Measurements from ENCODE around the gene CHST2.
A peak's percentile ranks its signal among the peaks of the same experiment; 100 is the strongest.

The CHST2 gene

DNA sequence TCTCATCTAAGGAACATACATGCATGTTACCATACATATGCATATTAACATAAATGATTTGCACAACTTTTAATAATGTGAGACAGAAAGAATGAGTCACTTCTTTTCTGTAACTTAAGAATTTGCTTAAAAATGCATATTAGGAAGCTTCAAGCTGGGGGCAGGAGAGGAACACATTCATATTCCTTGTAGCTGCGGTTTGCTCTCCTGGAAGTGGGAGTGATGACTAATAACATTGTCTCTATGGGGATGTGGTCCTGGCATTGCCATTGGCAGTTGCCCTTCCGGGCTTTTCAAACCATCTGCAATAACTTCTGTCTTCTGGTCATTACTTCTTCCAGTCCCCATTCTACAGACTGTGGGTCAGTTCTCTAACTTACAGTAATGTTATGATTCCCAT lies 15.6 kb downstream of the CHST2 start:
- TF ChIP-seq, protein P1, sequence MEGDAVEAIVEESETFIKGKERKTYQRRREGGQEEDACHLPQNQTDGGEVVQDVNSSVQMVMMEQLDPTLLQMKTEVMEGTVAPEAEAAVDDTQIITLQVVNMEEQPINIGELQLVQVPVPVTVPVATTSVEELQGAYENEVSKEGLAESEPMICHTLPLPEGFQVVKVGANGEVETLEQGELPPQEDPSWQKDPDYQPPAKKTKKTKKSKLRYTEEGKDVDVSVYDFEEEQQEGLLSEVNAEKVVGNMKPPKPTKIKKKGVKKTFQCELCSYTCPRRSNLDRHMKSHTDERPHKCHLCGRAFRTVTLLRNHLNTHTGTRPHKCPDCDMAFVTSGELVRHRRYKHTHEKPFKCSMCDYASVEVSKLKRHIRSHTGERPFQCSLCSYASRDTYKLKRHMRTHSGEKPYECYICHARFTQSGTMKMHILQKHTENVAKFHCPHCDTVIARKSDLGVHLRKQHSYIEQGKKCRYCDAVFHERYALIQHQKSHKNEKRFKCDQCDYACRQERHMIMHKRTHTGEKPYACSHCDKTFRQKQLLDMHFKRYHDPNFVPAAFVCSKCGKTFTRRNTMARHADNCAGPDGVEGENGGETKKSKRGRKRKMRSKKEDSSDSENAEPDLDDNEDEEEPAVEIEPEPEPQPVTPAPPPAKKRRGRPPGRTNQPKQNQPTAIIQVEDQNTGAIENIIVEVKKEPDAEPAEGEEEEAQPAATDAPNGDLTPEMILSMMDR (conservative IDR thresholded peaks at IDR 0.05; ENCODE audit: low read depth, low read length) = peak; percentile 37
- peak; percentile 96 for DNase-seq (ENCODE audit: low read depth)
- H3K4me3 ChIP-seq (ENCODE audit: low read depth, low read length) = no peak overlapping the region

DNA sequence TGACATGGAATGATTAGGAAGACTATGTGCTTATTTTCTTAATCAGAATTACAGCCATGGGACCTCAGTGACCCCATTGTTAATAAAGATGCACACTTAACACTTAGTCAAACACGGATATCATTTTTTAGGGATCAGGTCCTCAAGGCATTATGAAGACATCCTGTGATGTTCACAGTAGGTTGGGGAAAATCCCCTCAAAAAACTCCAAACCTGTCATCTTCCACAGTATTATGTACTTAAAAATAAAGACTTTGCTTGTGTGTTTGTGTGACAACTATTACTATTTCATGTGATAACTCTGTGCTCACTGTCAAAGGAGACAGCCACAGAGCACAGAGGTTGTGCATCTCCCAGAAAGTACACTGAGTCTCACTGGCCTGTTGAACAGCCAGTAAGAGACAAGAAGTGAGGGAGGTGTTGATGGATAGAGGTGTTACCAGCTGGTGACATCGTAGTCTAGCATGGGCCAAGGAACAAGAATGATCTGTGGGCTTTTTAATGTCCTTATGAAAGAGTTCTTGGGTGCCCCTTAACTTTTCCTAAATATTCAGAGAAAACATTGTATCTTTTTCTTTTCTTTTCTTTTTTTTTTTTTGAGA lies 18.0 kb downstream of the CHST2 start:
- DNase-seq (ENCODE audit: low read depth) = no peak
- TF ChIP-seq, protein P1 (conservative IDR thresholded peaks at IDR 0.05; ENCODE audit: low read depth, low read length) = no peak
- no peak overlapping the region for H3K4me3 ChIP-seq (ENCODE audit: low read depth, low read length)

DNA sequence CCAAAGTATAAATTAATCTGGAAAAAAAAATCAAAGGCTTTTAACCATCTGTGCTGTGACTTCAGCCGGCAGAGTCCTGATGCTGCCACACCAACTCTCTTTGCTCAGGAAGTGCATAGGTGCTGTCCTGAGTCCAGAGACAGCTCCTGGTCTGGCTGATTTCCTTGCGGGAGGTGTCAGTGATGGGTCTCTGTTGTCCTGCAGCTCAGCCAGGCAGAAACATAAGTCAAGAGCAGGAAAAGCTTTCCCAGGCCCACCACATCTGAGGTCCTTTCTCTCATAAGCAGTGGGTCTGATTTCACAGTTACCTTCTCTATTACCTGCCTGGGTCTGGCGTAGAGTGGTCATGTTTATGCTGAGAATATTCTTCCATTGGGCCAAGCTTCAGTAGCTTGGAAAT lies 19.4 kb downstream of the CHST2 start:
- no peak for DNase-seq (ENCODE audit: low read depth)
- H3K4me3 ChIP-seq (ENCODE audit: low read depth, low read length) = no peak overlapping the region
- TF ChIP-seq, protein P1 (conservative IDR thresholded peaks at IDR 0.05; ENCODE audit: low read depth, low read length) = no peak

DNA sequence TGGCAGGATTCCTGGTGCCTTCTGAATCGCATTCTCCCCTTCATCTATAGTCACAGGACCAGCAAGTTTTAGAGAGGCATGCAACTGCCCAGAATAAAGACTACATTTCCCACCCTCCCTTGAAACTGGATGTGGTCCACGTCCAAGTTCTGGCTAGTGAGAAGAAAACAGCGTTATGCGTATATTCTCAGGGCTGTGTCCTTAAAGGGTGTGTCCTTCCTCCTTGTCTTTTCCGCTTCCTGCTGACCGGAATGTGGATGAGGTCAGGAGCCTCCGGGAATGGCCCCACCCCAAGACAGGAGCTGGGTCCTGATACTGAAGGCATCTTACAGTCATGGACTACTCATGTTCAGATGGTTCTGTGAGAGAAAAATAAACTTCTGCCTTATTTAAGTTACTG lies 20.2 kb downstream of the CHST2 start:
- DNase-seq (ENCODE audit: low read depth) = peak; percentile 30
- no peak overlapping the region for H3K4me3 ChIP-seq (ENCODE audit: low read depth, low read length)
- TF ChIP-seq, protein P1 (conservative IDR thresholded peaks at IDR 0.05; ENCODE audit: low read depth, low read length) = no peak

DNA sequence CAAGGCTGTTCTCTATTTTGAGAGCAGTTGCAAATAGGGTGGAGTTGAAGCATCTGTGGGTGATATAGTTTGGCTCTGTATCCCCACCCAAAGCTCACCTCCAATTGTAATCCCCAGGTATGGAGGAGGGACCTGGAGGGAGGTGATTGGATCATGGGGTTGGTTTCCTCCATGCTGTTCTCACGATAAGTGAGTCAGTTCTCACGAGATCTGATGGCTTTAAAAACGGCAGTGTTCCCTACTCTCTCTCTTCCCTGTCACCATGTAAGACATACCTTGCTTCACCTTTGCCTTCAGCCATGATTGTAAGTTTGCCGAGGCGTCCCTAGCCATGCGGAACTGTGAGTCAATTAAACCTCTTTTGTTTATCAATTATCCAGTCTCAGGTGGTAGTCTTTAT lies 21.0 kb downstream of the CHST2 start:
- no peak overlapping the region for H3K4me3 ChIP-seq (ENCODE audit: low read depth, low read length)
- DNase-seq (ENCODE audit: low read depth) = no peak
- TF ChIP-seq, protein P1 (conservative IDR thresholded peaks at IDR 0.05; ENCODE audit: low read depth, low read length) = no peak

DNA sequence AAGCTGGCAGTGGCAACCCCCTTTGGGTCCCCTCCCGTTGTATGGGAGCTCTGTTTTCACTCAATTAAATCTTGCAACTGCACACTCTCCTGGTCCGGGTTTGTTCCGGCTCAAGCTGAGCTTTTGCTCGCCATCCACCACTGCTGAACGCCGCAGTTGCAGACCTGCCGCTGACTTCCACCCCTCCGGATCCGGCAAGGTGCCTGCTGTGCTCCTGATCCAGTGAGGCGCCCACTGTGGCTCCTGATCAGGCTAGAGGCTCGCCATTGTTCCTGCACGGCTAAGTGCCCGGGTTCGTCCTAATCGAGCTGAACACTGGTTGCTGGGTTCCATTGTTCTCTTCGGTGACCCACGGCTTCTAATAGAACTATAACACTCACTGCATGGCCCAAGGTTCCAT lies 22.8 kb downstream of the CHST2 start:
- H3K4me3 ChIP-seq (ENCODE audit: low read depth, low read length) = no peak overlapping the region
- no peak for DNase-seq (ENCODE audit: low read depth)
- TF ChIP-seq, protein P1 (conservative IDR thresholded peaks at IDR 0.05; ENCODE audit: low read depth, low read length) = no peak

DNA sequence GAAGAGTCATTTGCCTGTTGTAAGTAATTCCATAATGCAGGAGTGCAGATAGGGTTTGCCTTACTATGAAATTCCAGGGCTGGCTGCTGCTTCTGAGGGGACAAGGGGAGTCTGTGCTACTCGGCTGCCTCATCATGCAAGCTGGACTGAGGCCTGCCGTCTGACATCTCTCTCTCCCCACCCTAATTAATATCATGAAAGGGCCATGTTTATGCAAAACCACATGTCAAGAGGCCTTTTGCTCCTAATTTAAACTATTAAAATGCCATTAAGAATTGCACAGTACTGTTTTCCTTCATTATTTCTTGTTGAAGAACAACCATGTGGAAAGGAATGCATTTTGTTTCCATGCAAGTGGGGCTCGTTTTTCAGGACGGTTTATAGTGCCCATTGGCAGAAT lies 26.3 kb downstream of the CHST2 start:
- DNase-seq (ENCODE audit: low read depth) = no peak
- H3K4me3 ChIP-seq (ENCODE audit: low read depth, low read length) = no peak overlapping the region
- TF ChIP-seq, protein P1 (conservative IDR thresholded peaks at IDR 0.05; ENCODE audit: low read depth, low read length) = no peak

Data from choroid plexus epithelial cell (primary cell).